K562 (cell line): ENCODE data around the gene PLOD1. TPM values are rescaled to one million over a fixed set of nuclear protein-coding genes. Genes with fewer than 3 reads are reported as not detected.

Experiments used
- ATF1 ChIP-seq, 2 experiments: fragments of 450-650 bp in 1 of 2; IDR thresholded peaks; 2 replicates each; pipeline ENCODE4 v1.6.1; 2016; ENCODE audit warnings: missing compliant biosample characterization in 1 of 2, missing genetic modification characterization in 1 of 2
- BRD9 ChIP-seq: fragments of 450-650 bp; IDR thresholded peaks from 2 replicates; pipeline ENCODE4 v1.6.1; 2018; ENCODE audit warnings: low read depth; ENCODE audit not compliant: partially characterized antibody
- CBFA2T3 ChIP-seq: fragments of 450-650 bp; IDR thresholded peaks from 2 replicates; pipeline ENCODE4 v1.6.1; 2017
- CEBPG ChIP-seq, 3 experiments: fragments of 200-800 bp in 1 of 3; sonication (Bioruptor generic) in 1 of 3; sonication (generic) in 1 of 3; formaldehyde crosslinking in 1 of 3; IDR thresholded peaks in 2 of 3; conservative IDR thresholded peaks in 1 of 3; 2 replicates each; pipeline versions ENCODE4 v1.6.1 to v1.8.0; 2016 to 2022; ENCODE audit warnings: missing compliant biosample characterization in 2 of 3, missing genetic modification characterization in 2 of 3, mild to moderate bottlenecking in 1 of 3, missing genetic modification reagents in 1 of 3
- CREB1 ChIP-seq, 2 experiments: sonication (generic) in 1 of 2; formaldehyde crosslinking in 1 of 2; IDR thresholded peaks; 2 replicates each; pipeline versions ENCODE4 v1.6.1 to v1.8.0; 2012 to 2022; ENCODE audit warnings: inconsistent platforms in 1 of 2, mild to moderate bottlenecking in 1 of 2, missing genetic modification reagents in 1 of 2, moderate library complexity in 1 of 2
- CSDE1 ChIP-seq, 2 experiments: fragments of 450-650 bp; IDR thresholded peaks; 2 replicates each; pipeline ENCODE4 v1.6.1; 2016; ENCODE audit warnings: mild to moderate bottlenecking in 1 of 2
- FIP1L1 ChIP-seq: fragments of 200-400 bp; formaldehyde crosslinking; IDR thresholded peaks from 2 replicates; pipeline ENCODE4 v1.6.1; 2018; ENCODE audit warnings: mild to moderate bottlenecking, low read depth, low read length; ENCODE audit not compliant: poor library complexity, severe bottlenecking
- GATAD2B ChIP-seq: fragments of 450-650 bp; IDR thresholded peaks from 2 replicates; pipeline ENCODE4 v1.6.1; 2017; ENCODE audit warnings: mild to moderate bottlenecking, borderline replicate concordance
- HLTF ChIP-seq: fragments of 450-650 bp; IDR thresholded peaks from 2 replicates; pipeline ENCODE4 v1.6.1; 2016
- ID3 ChIP-seq, 2 experiments: fragments of 250-450 bp in 1 of 2; fragments of 450-650 bp in 1 of 2; sonication (Bioruptor Pico) in 1 of 2; IDR thresholded peaks; 2 replicates each; pipeline versions ENCODE4 v1.6.1 to v1.8.0; 2016 to 2021; ENCODE audit warnings: mild to moderate bottlenecking in 2 of 2, moderate library complexity in 2 of 2, missing compliant biosample characterization in 1 of 2, missing genetic modification characterization in 1 of 2
- MAFF ChIP-seq: IDR thresholded peaks from 2 replicates; pipeline ENCODE4 v1.6.1; 2012; ENCODE audit warnings: low read length, improper control_type of control experiment
- MLLT1 ChIP-seq, 2 experiments: fragments of 450-650 bp; IDR thresholded peaks; 2 replicates each; pipeline ENCODE4 v1.6.1; 2016
- MNT ChIP-seq, 2 experiments: fragments of 450-650 bp; conservative IDR thresholded peaks; 2 replicates each; pipeline ENCODE4 v1.6.1; 2017; ENCODE audit warnings: mild to moderate bottlenecking in 2 of 2, moderate library complexity in 2 of 2
- NFRKB ChIP-seq: fragments of 450-650 bp; IDR thresholded peaks from 2 replicates; pipeline ENCODE4 v1.6.1; 2016; ENCODE audit warnings: low read depth
- NFYB ChIP-seq: IDR thresholded peaks from 2 replicates; pipeline ENCODE4 v1.6.1; 2011; ENCODE audit warnings: mild to moderate bottlenecking, moderate library complexity; ENCODE audit not compliant: insufficient read length; ENCODE audit errors: extremely low read depth
- NRF1 ChIP-seq, 2 experiments: fragments of 450-650 bp; IDR thresholded peaks in 1 of 2; conservative IDR thresholded peaks in 1 of 2; 2 replicates each; pipeline ENCODE4 v1.6.1; 2014; ENCODE audit warnings: mild to moderate bottlenecking in 2 of 2
- POU5F1 ChIP-seq: fragments of 150-350 bp; IDR thresholded peaks from 2 replicates; pipeline ENCODE4 v1.6.1; 2014; ENCODE audit warnings: borderline replicate concordance, low read length, low read depth, mild to moderate bottlenecking; ENCODE audit not compliant: partially characterized antibody
- RUNX1 ChIP-seq: sonication (generic); IDR thresholded peaks from 2 replicates; pipeline ENCODE4 v1.6.1; 2016; ENCODE audit warnings: antibody characterized with exemption, low read depth
- SLC30A9 ChIP-seq: fragments of 250-450 bp; sonication (Bioruptor Pico); IDR thresholded peaks from 2 replicates; pipeline ENCODE4 v1.8.0; 2022; ENCODE audit warnings: mild to moderate bottlenecking, moderate library complexity
- SOX6 ChIP-seq: fragments of 450-650 bp; IDR thresholded peaks from 2 replicates; pipeline ENCODE4 v1.6.1; 2014; ENCODE audit warnings: mild to moderate bottlenecking
- SP1 ChIP-seq: sonication (generic); formaldehyde crosslinking; IDR thresholded peaks from 2 replicates; pipeline ENCODE4 v1.8.1; 2022; ENCODE audit warnings: mild to moderate bottlenecking, missing genetic modification reagents
- TARDBP ChIP-seq: fragments of 450-650 bp; IDR thresholded peaks from 2 replicates; pipeline ENCODE4 v1.6.1; 2016
- TEAD2 ChIP-seq: fragments of 450-650 bp; IDR thresholded peaks from 2 replicates; pipeline ENCODE4 v1.6.1; 2016; ENCODE audit warnings: missing genetic modification characterization, control low read depth, missing compliant biosample characterization
- ZFP36 ChIP-seq: fragments of 150-350 bp; IDR thresholded peaks from 2 replicates; pipeline ENCODE4 v1.6.1; 2018; ENCODE audit warnings: low read length, low read depth; ENCODE audit not compliant: partially characterized antibody
- ZNF217 ChIP-seq: sonication (generic); formaldehyde crosslinking; IDR thresholded peaks from 2 replicates; pipeline ENCODE4 v1.8.0; 2022; ENCODE audit warnings: mild to moderate bottlenecking, missing genetic modification reagents
- ZNF3 ChIP-seq: fragments of 250-450 bp; sonication (Bioruptor Pico); IDR thresholded peaks from 2 replicates; pipeline ENCODE4 v1.5.0; 2021; ENCODE audit warnings: mild to moderate bottlenecking, moderate library complexity
- ZNF76 ChIP-seq: fragments of 250-450 bp; sonication (Bioruptor Pico); IDR thresholded peaks from 2 replicates; pipeline ENCODE4 v1.4.0; 2020; ENCODE audit warnings: mild to moderate bottlenecking, moderate library complexity, borderline replicate concordance
- ZNF830 ChIP-seq: fragments of 250-450 bp; sonication (Bioruptor Pico); IDR thresholded peaks from 2 replicates; pipeline ENCODE4 v1.5.0; 2021; ENCODE audit warnings: mild to moderate bottlenecking
- polyA plus RNA-seq, 8 experiments: library from polyadenylated mRNA; depleted of rRNA in 4 of 8; stranded (reverse) in 5 of 8; unstranded in 3 of 8; fragments of >200 nt; fragmentation: Nextera tagmentation in 2 of 8; fragmentation: Illumina TruSeq in 1 of 8; extraction: Ambion mirVana in 2 of 8; extraction: Trizol in 1 of 8; gene quantifications; 2 replicates each; pipeline versions ENCODE4 v1.2.1 to v1.2.3, GENCODE V29; 2011 to 2014; ENCODE audit warnings: inconsistent platforms in 1 of 8, missing spikeins in 1 of 8
- total RNA-seq, 7 experiments: library from RNA; depleted of rRNA in 6 of 7; stranded (reverse); fragments of >200 nt in 6 of 7; fragmentation: Illumina TruSeq in 2 of 7; extraction: Trizol in 2 of 7; gene quantifications; 2 replicates each; pipeline versions ENCODE4 v1.2.1 to v1.2.3, GENCODE V29; 2011 to 2021; ENCODE audit warnings: low replicate concordance in 1 of 7

PLOD1 gene
- total and polyA plus RNA-seq, 9 of the 15 experiments (the other 6 are each of a cell fraction or from before 2014, with no cell fraction given), result 16.6 to 90.8 (median 52.7) TPM

- TF ChIP-seq ZNF3 (CRISPR knock-in tag) (no peak), NRF1 (conservative IDR thresholded peaks at IDR 0.05 in 1 of 2, IDR thresholded peaks at IDR 0.05 in 1 of 2) (peak in 1 of 2 experiments; percentile 32; a peak in 1 of 4 replicates), RUNX1 (no peak), GATAD2B (no peak), ZNF830 (CRISPR knock-in tag) (no peak), TEAD2 (tag) (no peak), MAFF (no peak; the same call in 1 of the 2 replicates), ZNF76 (CRISPR knock-in tag) (peak; percentile 34; the same call in 1 of the 2 replicates), HLTF (0 out of 2 replicates have a peak, but pooled peaks have one; percentile 59), CBFA2T3 (peak; percentile 43), POU5F1 (no peak), ZNF217 (CRISPR knock-in tag) (no peak), CEBPG (CRISPR knock-in tag; IDR thresholded peaks at IDR 0.05) (no peak), CEBPG (tag; conservative IDR thresholded peaks at IDR 0.05 in 1 of 2, IDR thresholded peaks at IDR 0.05 in 1 of 2) (peak in 1 of 2 experiments; percentile 47; a peak in 2 of 4 replicates), MLLT1 (IDR thresholded peaks at IDR 0.05) (no peak), FIP1L1 (no peak), MNT (conservative IDR thresholded peaks at IDR 0.05) (no peak), ZFP36 (no peak), BRD9 (no peak), SP1 (no peak), ATF1 (CRISPR knock-in tag; IDR thresholded peaks at IDR 0.05) (no peak), ATF1 (tag; IDR thresholded peaks at IDR 0.05) (no peak), TARDBP (no peak), SLC30A9 (CRISPR knock-in tag) (no peak), ID3 (CRISPR knock-in tag; IDR thresholded peaks at IDR 0.05) (no peak), ID3 (tag; IDR thresholded peaks at IDR 0.05) (no peak; the same call in 1 of the 2 replicates), NFRKB (no peak), CREB1 (IDR thresholded peaks at IDR 0.05) (no peak), CREB1 (CRISPR knock-in tag; IDR thresholded peaks at IDR 0.05) (no peak), CSDE1 (IDR thresholded peaks at IDR 0.05) (no peak), NFYB (no peak), SOX6 (no peak)
Measured at GRCh38 chr1:12015001-12015491, 80.5 kb downstream of the PLOD1 start (continued).
